Liver (tissue), 9 donors: Measurements from ENCODE around the gene CDH13. TPM values are rescaled to one million over a fixed set of nuclear protein-coding genes. Genes with fewer than 3 reads are reported as not detected.

Experiments used
- DNase-seq: peaks from one replicate; pipeline ENCODE4 v3.0.0-alpha.2; 2017; ENCODE audit warnings: low spot score
- H3K27ac ChIP-seq, 2 donors: one replicate each; pipeline ENCODE4 v1.7.0; 2013; ENCODE audit warnings: inconsistent platforms in 2 of 2, low read length in 2 of 2, control low read depth in 1 of 2, low read depth in 1 of 2, mild to moderate bottlenecking in 1 of 2
- H3K27me3 ChIP-seq, 4 donors: one replicate each; pipeline versions ENCODE4 v1.6.1 to v1.7.0; 2013; ENCODE audit warnings: low read length in 3 of 4, inconsistent platforms in 1 of 4, mild to moderate bottlenecking in 1 of 4, moderate library complexity in 1 of 4; ENCODE audit not compliant: control insufficient read depth in 4 of 4, insufficient read depth in 4 of 4
- H3K36me3 ChIP-seq, 4 donors: one replicate each; pipeline versions ENCODE4 v1.6.1 to v1.7.0; 2013; ENCODE audit warnings: low read length in 3 of 4, mild to moderate bottlenecking in 3 of 4, low read depth in 1 of 4, moderate library complexity in 1 of 4; ENCODE audit not compliant: control insufficient read depth in 4 of 4, insufficient read depth in 3 of 4
- H3K4me1 ChIP-seq, 4 donors: one replicate each; pipeline versions ENCODE4 v1.6.1 to v1.7.0; 2013; ENCODE audit warnings: low read length in 3 of 4, mild to moderate bottlenecking in 3 of 4, moderate library complexity in 1 of 4; ENCODE audit not compliant: control insufficient read depth in 4 of 4, insufficient read depth in 4 of 4
- H3K4me3 ChIP-seq, 3 donors: one replicate each; pipeline versions ENCODE4 v1.6.1 to v1.7.0; 2013; ENCODE audit warnings: low read length in 3 of 3, control low read depth in 1 of 3, low read depth in 1 of 3, mild to moderate bottlenecking in 1 of 3
- H3K9ac ChIP-seq, 2 donors: one replicate each; pipeline ENCODE4 v1.7.0; 2013; ENCODE audit warnings: low read length in 2 of 2, mild to moderate bottlenecking in 2 of 2, moderate library complexity in 2 of 2, control low read depth in 1 of 2, low read depth in 1 of 2
- H3K9me3 ChIP-seq, 4 donors: one replicate each; pipeline versions ENCODE4 v1.6.1 to v1.7.0; 2013; ENCODE audit warnings: low read length in 3 of 4; ENCODE audit not compliant: control insufficient read depth in 4 of 4
- ATF3 ChIP-seq: IDR thresholded peaks from 2 replicates; pipeline ENCODE4 v1.6.1; 2016; ENCODE audit warnings: antibody characterized with exemption
- CTCF ChIP-seq: fragments of 150-350 bp; IDR thresholded peaks from 2 replicates; pipeline ENCODE4 v1.5.1; 2017; ENCODE audit warnings: improper control_type of control experiment, low read depth, low read length; ENCODE audit not compliant: missing input control
- EGR1 ChIP-seq, 2 donors: IDR thresholded peaks; 2 replicates each; pipeline ENCODE4 v1.6.1; 2016 to 2018; ENCODE audit warnings: antibody characterized with exemption in 2 of 2, low read depth in 2 of 2
- FOXA1 ChIP-seq: IDR thresholded peaks from 2 replicates; pipeline ENCODE4 v1.6.1; 2016; ENCODE audit warnings: antibody characterized with exemption
- FOXA2 ChIP-seq: IDR thresholded peaks from 2 replicates; pipeline ENCODE4 v1.6.1; 2016; ENCODE audit warnings: antibody characterized with exemption
- GABPA ChIP-seq, 2 donors: IDR thresholded peaks in 1 of 2; conservative IDR thresholded peaks in 1 of 2; 2 replicates each; pipeline ENCODE4 v1.6.1; 2016; ENCODE audit warnings: antibody characterized with exemption in 2 of 2, mild to moderate bottlenecking in 1 of 2, moderate library complexity in 1 of 2
- HNF4A ChIP-seq, 2 donors: conservative IDR thresholded peaks; 2 replicates each; pipeline ENCODE4 v1.6.1; 2016; ENCODE audit warnings: antibody characterized with exemption in 2 of 2, mild to moderate bottlenecking in 2 of 2
- HNF4G ChIP-seq: IDR thresholded peaks from 2 replicates; pipeline ENCODE4 v1.6.1; 2016; ENCODE audit warnings: antibody characterized with exemption
- JUND ChIP-seq, 2 donors: IDR thresholded peaks; 2 replicates each; pipeline ENCODE4 v1.6.1; 2016; ENCODE audit warnings: antibody characterized with exemption in 2 of 2
- MAX ChIP-seq: IDR thresholded peaks from 2 replicates; pipeline ENCODE4 v1.6.1; 2016; ENCODE audit warnings: antibody characterized with exemption
- NR2F2 ChIP-seq: IDR thresholded peaks from 2 replicates; pipeline ENCODE4 v1.6.1; 2016; ENCODE audit warnings: antibody characterized with exemption
- RAD21 ChIP-seq, 2 donors: IDR thresholded peaks; 2 replicates each; pipeline ENCODE4 v1.6.1; 2016; ENCODE audit warnings: antibody characterized with exemption in 2 of 2, mild to moderate bottlenecking in 2 of 2
- REST ChIP-seq: IDR thresholded peaks from 2 replicates; pipeline ENCODE4 v1.6.1; 2016; ENCODE audit warnings: antibody characterized with exemption, mild to moderate bottlenecking
- RXRA ChIP-seq, 2 donors: IDR thresholded peaks; 2 replicates each; pipeline ENCODE4 v1.6.1; 2017 to 2018; ENCODE audit warnings: antibody characterized with exemption in 2 of 2, mild to moderate bottlenecking in 1 of 2
- SP1 ChIP-seq: IDR thresholded peaks from 2 replicates; pipeline ENCODE4 v1.6.1; 2018; ENCODE audit warnings: antibody characterized with exemption, mild to moderate bottlenecking
- TAF1 ChIP-seq: conservative IDR thresholded peaks from 2 replicates; pipeline ENCODE4 v1.6.1; 2016; ENCODE audit warnings: antibody characterized with exemption, mild to moderate bottlenecking
- YY1 ChIP-seq: IDR thresholded peaks from 2 replicates; pipeline ENCODE4 v1.6.1; 2016; ENCODE audit warnings: antibody characterized with exemption, mild to moderate bottlenecking
- ZBTB33 ChIP-seq: IDR thresholded peaks from 2 replicates; pipeline ENCODE4 v1.6.1; 2016; ENCODE audit warnings: antibody characterized with exemption
- WGBS: extraction: QIAGEN DNeasy Blood & Tissue Kit; methylation state at CpG from one replicate; pipeline ENCODE4 v1.1.7; 2013; 5-methylcytosine and 5-hydroxymethylcytosine counted together
- polyA plus RNA-seq, 2 donors: library from polyadenylated mRNA; stranded (reverse) in 1 of 2; unstranded in 1 of 2; fragments of 200-250 nt in 1 of 2; fragments of >200 nt in 1 of 2; fragmentation: Nextera tagmentation in 1 of 2; extraction: Ambion mirVana in 1 of 2; gene quantifications; one replicate each; pipeline versions ENCODE4 v1.2.1 to v1.2.3, GENCODE V29; 2013 to 2015
- total RNA-seq, 2 donors: library from RNA; depleted of rRNA; stranded (reverse); fragments of >200 nt; gene quantifications; one replicate each; pipeline ENCODE4 v1.2.3, GENCODE V29; 2014
- donor health status: healthy.
- donor health status: healthy.
- donor health status: healthy.
- donor health status: healthy.
- donor health status: healthy.

Gene CDH13
- total and polyA plus RNA-seq, 4 donors: 0.21 to 1.5 (median 0.58) TPM

- TF ChIP-seq ATF3: no peak
Observed at GRCh38 chr16:83661656-83662055, 1034.9 kb downstream of the CDH13 start (continued).

- no peak for DNase-seq
- no peak overlapping the region for H3K9ac ChIP-seq
- TF ChIP-seq YY1 (no peak), RAD21 (IDR thresholded peaks at IDR 0.05) (no peak), JUND (IDR thresholded peaks at IDR 0.05) (no peak), REST (no peak), FOXA1 (no peak), HNF4A (conservative IDR thresholded peaks at IDR 0.05) (no peak), SP1 (no peak), CTCF (no peak), EGR1 (IDR thresholded peaks at IDR 0.05; ENCODE audit: low read depth in 2 of 2) (no peak), FOXA2 (no peak), ZBTB33 (no peak), TAF1 (no peak), NR2F2 (no peak), RXRA (IDR thresholded peaks at IDR 0.05) (no peak), MAX (no peak), HNF4G (no peak), ATF3 (no peak), GABPA (IDR thresholded peaks at IDR 0.05 in 1 of 2, conservative IDR thresholded peaks at IDR 0.05 in 1 of 2) (no peak)
- H3K4me3 ChIP-seq: no peak overlapping the region
- 48% methylated on average over 2 of the region's 2 CpGs for WGBS
- no peaks in the 10 kb centered on the region for H3K4me1 ChIP-seq
- H3K27ac ChIP-seq: no peak overlapping the region
- H3K9me3 ChIP-seq: peaks cover 0 to 6% (median 1%) of the 10 kb centered on the region in 4 donors
- no peaks in the 10 kb centered on the region for H3K36me3 ChIP-seq
- H3K27me3 ChIP-seq: no peaks in the 10 kb centered on the region
Observed at GRCh38 chr16:83666449-83666848, 1039.7 kb downstream of the CDH13 start.
